ENCODE data around the gene ACADM. TPM values are rescaled to one million over a fixed set of nuclear protein-coding genes. Genes with fewer than 3 reads are reported as not detected.
"Not testable (repeated sequence)": the region's sequence is repeated elsewhere in the genome, so short reads cannot be mapped to it uniquely, and the experiment has no call there.

ACADM gene
- polyA plus RNA-seq, 1 donor: 60.0 TPM

DNA sequence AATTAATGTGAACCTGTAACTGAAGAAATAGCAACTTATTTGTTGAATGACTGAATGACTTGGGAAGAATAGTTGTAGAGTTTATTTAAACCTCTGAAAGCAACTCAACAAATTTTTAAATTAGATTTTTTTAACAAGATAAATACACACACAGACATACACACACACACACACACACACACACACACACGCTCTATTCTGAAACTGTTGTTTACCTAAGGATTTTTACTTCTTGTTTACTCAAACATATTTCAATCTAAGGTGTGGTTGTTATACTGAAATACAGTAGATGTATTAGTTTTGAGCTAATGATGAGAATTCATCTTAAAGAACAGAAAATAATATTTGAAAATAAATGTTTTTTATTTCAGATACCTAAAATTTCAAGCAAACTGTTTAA is 11.5 kb downstream of the ACADM start:
- DNase-seq (ENCODE audit: low read depth): no peak

DNA sequence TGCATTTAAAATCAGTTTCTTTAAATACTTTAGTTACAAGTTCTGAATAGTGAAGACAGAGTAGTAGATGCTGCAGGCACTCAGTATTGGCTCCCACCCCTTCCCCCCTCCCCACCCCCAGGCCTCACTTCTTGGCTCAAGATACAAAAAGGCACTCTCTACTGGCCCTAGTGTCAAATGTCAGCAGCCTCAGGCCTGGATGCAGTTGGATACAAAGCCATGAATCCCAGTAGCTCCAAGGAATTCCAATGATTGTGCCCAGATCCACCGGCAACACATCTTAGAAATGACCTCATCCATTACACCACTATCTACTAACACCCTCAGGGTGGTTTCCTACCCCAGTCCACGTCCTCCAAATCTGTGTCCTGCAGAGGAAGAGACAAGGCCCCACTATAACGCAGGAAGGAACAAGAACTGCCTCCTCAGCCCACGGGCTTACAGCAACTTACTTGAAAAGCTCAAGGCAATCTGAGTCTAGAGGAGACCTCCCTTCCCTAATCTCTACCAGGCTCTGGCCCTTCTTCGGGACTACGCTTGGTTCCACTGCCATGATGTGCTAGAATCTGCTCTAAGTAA is 17.6 kb downstream of the ACADM start:
- DNase-seq (ENCODE audit: low read depth): no peak

DNA sequence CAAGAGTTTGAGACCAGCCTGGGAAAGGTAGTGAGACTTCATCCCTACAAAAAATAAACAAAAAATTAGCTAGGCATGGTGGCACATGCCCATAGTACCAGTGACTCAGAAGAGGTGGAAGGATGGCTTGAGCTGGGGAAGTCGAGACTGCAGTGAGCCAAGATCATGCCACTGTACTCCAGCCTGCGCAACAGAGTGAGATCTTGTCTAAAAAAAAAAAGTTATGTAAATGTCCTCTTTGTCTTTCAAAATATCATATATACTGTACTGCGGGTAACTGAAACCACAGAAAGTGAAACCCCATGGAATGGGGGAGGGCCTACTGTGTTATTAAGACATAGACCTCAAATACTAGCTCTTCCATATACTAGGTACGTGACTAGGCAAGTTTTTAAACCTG is 20.8 kb downstream of the ACADM start:
- DNase-seq (ENCODE audit: low read depth): no peak

- not testable (repeated sequence) for DNase-seq (ENCODE audit: low read depth)
Measured at GRCh38 chr1:75757210-75757609, 32.7 kb downstream of the ACADM start.

DNA sequence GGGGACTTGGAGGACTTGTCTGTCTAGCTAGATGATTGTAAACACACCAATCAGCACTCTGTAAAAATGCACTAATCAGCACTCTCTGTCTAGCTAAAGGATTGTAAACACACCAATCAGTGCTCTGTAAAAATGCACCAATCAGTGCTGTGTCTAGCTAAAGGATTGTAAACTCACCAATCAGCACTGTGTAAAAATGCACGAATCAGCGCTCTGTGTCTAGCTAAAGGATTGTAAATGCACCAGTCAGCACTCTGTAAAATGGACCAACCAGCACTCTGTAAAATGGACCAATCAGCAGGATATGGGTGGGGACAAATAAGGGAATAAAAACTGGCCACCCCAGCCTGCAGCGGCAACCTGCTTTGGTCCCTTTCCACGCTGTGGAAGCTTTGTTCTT is 34.0 kb downstream of the ACADM start:
- not testable (repeated sequence) for DNase-seq (ENCODE audit: low read depth)

GRCh38 chr1:75764057-75764655 is 39.6 kb downstream of the ACADM start:
- DNase-seq (ENCODE audit: low read depth): no peak

- no peak for DNase-seq (ENCODE audit: low read depth)
Measured at GRCh38 chr1:75765697-75766355, 41.3 kb downstream of the ACADM start.

DNA sequence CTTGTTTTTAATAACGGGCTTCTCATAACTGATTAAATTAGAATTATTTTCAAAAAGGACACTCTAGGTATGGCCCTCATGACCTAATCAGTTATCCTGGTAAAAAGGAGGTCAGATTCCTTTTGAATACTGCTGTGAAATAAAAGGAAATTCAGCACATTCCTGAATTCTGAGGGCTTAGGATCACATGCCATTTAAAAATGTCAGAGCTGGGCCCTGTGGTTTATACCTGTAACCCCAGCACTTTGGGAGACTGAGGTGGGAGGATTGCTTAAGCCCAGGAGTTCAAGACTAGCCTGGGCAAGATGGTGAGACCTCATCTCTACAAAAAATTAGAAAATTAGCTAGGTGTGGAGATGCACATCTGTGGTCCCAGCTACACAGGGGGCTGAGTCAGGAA is 43.5 kb downstream of the ACADM start:
- DNase-seq (ENCODE audit: low read depth): no peak

GRCh38 chr1:75770761-75771160 is 46.3 kb downstream of the ACADM start:
- DNase-seq (ENCODE audit: low read depth): no peak

- DNase-seq (ENCODE audit: low read depth): no peak
Measured at GRCh38 chr1:75771978-75772377, 47.5 kb downstream of the ACADM start.

DNA sequence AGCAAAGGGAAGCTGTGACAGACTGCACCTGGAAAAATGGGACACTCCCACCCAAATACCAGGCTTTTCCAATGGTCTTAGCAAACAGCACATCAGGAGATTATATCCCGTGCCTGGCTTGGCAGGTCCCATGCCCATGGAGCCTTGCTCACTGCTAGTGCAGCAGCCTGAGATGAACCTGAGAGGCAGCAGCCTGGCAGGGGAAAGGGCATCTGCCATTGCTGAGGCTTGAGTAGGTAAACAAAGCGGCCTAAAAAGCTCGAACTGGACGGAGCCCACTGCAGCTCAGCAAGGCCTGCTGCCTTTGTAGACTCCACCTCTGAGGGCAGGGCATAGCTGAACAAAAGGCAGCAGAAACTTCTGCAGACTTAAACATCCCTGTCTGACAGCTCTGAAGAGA is 53.3 kb downstream of the ACADM start:
- DNase-seq (ENCODE audit: low read depth): not testable (repeated sequence)

GRCh38 chr1:75778694-75779093 is 54.2 kb downstream of the ACADM start:
- DNase-seq (ENCODE audit: low read depth): not testable (repeated sequence)

GRCh38 chr1:75780183-75780582 is 55.7 kb downstream of the ACADM start:
- DNase-seq (ENCODE audit: low read depth): not testable (repeated sequence)

DNA sequence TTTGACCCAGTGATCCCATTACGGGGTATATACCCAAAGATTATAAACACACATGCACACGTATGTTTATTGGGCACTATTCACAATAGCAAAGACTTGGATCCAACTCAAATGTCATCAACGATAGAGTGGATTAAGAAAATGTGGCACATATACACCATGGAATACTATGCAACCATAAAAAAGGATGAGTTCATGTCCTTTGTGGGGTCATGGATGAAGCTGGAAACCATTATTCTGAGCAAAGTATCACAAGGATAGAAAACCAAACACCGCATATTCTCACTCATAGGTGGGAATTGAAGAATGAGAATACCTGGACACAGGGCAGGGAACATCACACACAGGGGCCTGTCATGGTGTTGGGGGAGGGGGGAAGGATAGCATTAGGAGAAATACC is 59.4 kb downstream of the ACADM start:
- not testable (repeated sequence) for DNase-seq (ENCODE audit: low read depth)

DNA sequence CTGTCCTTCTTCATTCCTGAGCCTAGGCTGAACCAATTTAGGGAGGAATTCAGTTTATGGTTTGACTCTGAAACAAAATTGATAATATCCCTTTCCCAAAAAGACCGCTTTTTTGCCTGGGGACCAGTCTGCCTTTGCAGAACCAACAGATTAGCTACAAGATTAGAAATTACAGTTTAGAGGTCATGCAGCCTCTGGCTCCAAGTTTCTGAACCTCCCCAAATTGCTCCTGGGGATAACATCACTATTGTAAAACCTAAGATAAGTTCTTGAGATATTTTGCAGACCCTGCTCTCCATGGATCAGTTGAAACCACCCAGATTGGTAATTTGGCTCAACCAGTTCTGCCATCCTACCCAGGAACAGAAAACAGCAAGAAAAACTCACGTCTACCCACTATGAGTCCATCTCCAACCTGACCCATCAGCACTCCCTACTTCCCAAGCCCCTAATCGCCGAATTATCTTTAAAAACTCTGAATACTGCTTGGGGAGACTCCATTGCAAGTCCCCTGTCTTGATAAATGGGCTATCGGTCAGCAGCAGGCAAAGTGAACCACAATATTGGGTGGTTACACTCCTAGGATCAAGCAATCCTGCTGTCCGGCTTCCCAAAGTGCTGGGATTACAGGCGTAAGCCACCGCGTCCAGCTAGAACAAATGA is 60.9 kb downstream of the ACADM start:
- DNase-seq (ENCODE audit: low read depth): no peak

- DNase-seq (ENCODE audit: low read depth): peak; percentile 95
Measured at GRCh38 chr1:75785983-75786853, 61.7 kb downstream of the ACADM start, which contains the start of gene RABGGTB. Gene RABGGTB, plus strand, starts transcription at chr1:75786256. Its CDS starts 16 bp downstream, at chr1:75786272.

- no peak for DNase-seq (ENCODE audit: low read depth)
Measured at GRCh38 chr1:75786901-75787493, 62.5 kb downstream of the ACADM start.

DNA sequence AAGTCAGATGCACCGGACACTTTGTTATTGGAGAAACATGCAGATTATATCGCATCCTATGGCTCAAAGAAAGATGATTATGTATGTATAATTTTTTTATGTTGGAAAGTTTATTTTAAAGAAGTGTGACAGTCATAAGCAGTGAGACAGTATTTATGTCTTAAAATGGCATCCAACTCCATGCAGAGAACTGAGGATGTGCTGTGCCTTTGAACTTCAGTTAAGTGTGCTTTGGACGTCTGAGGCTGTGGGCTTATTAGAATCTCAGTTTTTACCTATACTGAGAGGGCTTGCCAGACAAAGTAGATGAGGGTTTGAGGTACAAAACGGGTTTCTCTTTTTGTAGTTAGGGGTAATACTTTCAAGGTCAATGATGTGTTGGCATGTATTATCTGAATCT is 63.0 kb downstream of the ACADM start:
- no peak for DNase-seq (ENCODE audit: low read depth)

- DNase-seq (ENCODE audit: low read depth): no peak
Measured at GRCh38 chr1:75789988-75790387, 65.5 kb downstream of the ACADM start.

- no peak for DNase-seq (ENCODE audit: low read depth)
Measured at GRCh38 chr1:75791022-75791421, 66.5 kb downstream of the ACADM start.

DNA sequence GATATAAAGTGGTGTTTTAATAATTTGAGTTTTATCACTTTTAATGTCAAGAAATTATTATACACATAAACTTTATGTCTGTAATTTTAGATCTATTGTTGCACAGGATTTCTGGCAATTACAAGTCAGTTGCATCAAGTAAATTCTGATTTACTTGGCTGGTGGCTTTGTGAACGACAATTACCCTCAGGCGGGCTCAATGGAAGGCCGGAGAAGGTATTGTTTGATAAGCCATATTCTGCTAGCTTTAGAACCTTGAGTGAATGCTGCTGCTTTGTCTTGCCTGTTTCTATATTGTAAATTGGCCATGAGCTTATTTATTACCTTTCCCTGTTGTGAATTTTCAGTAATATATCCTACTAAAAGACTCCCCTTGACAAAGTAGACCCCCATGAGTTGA is 67.6 kb downstream of the ACADM start:
- no peak for DNase-seq (ENCODE audit: low read depth)

Measured in forelimb muscle (tissue), 1 donor.